Islet precursor cell (in vitro differentiated cells): ENCODE results near the gene CEP350.
A peak's percentile ranks its signal among the peaks of the same experiment; 100 is the strongest.

Source experiments
- DNase-seq: peaks from one replicate; pipeline ENCODE4 v3.0.0-alpha.2; 2018

Gene CEP350

DNA sequence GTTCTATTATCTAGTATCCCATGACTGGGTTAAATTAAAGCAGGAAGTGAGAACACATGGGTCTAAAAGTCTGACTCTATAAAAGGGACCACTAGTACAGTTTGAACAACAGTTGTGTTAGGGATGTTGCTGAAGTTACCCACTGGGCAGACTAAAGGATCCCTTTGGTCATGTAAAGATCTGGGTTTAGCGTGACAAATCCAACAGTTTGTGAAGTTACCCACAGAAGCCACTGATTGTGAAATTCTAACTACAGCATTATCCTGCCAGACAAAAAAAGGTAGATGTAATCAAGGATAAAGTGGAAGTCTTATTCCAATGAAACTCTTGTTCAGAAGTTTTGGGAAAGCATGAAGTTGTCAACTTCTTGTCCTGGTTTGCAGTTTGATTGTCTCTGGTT lies 205.7 kb downstream of the CEP350 start:
- DNase-seq: peak; percentile 2

DNA sequence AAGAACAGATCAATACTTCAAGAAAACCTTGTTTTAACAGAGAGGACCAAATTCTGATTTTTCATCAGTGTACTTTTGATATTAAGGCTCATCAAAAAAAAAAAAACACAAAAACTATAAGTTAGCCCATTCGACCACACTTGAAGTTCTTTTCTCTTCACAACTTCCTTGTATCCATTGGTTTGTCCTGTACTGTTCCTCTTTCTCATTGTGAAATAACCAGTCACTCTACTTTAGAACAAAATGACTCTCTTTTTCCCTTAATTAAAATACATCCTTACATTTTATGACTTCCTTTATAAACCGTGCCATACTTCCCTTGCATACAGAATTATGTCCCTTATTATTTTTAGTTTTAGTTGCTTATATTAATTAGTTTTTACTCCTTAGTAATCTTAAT lies 208.4 kb downstream of the CEP350 start:
- no peak for DNase-seq
